ENCODE results near the gene FEZF2.

- TF ChIP-seq FOXK2 (IDR thresholded peaks at IDR 0.05), result no peak
- no peak for TF ChIP-seq LEF1 (IDR thresholded peaks at IDR 0.05; ENCODE audit: borderline replicate concordance)
- no peak for TF ChIP-seq ARNT (IDR thresholded peaks at IDR 0.05)
Measured at GRCh38 chr3:62416144-62416543, 42.8 kb upstream of the FEZF2 start.

All from HEK293T (cell line).